Glutamatergic neuron (in vitro differentiated cells): ENCODE results near the gene TBC1D22A. TPM values are rescaled to one million over a fixed set of nuclear protein-coding genes. Genes with fewer than 3 reads are reported as not detected.

Experiments used
- DNase-seq: peaks from one replicate; pipeline ENCODE4 v3.0.0; 2022
- H3K27ac Mint-ChIP-seq: one replicate; pipeline ENCODE4 v1.8.0; 2020; ENCODE audit warnings: mild to moderate bottlenecking, mixed read lengths, inconsistent platforms; ENCODE audit not compliant: unreplicated experiment
- H3K27me3 Mint-ChIP-seq: one replicate; pipeline ENCODE4 v1.8.0; 2020; ENCODE audit warnings: mild to moderate bottlenecking, moderate library complexity, mixed read lengths, inconsistent platforms; ENCODE audit not compliant: unreplicated experiment
- H3K36me3 Mint-ChIP-seq: one replicate; pipeline ENCODE4 v1.8.0; 2020; ENCODE audit warnings: mild to moderate bottlenecking, mixed read lengths, inconsistent platforms; ENCODE audit not compliant: unreplicated experiment
- H3K4me1 Mint-ChIP-seq: one replicate; pipeline ENCODE4 v1.8.0; 2020; ENCODE audit warnings: mild to moderate bottlenecking, low read depth, mixed read lengths, inconsistent platforms; ENCODE audit not compliant: unreplicated experiment
- H3K4me3 Mint-ChIP-seq: one replicate; pipeline ENCODE4 v1.8.0; 2020; ENCODE audit warnings: mild to moderate bottlenecking, mixed read lengths, inconsistent platforms; ENCODE audit not compliant: unreplicated experiment
- H3K9me3 Mint-ChIP-seq: one replicate; pipeline ENCODE4 v1.8.0; 2020; ENCODE audit warnings: mild to moderate bottlenecking, moderate library complexity, mixed read lengths, inconsistent platforms; ENCODE audit not compliant: unreplicated experiment
- CTCF ChIP-seq: fragments of 200-600 bp; sonication (generic); IDR thresholded peaks from one replicate; pipeline ENCODE4 v1.5.0; 2021; ENCODE audit not compliant: partially characterized antibody, unreplicated experiment
- total RNA-seq: library from RNA; stranded (reverse); fragmentation: NEBNext Ultra II Directional; extraction: Animal tissue kit (Norgen Biotek cat#: 25700); gene quantifications from one replicate; pipeline ENCODE4 v1.2.1, GENCODE V29; 2021; ENCODE audit not compliant: unreplicated experiment

The TBC1D22A gene
- total RNA-seq, 1 donor from 2014 or later: 23.0 TPM

- Mint-ChIP-seq H3K27ac (no peak overlapping the region), H3K36me3 (peaks cover 12% of the 10 kb centered on the region), H3K27me3 (peaks cover 12% of the 10 kb centered on the region), H3K4me3 (peak overlapping the region; percentile 52), H3K4me1 (peaks cover 11% of the 10 kb centered on the region), H3K9me3 (peaks cover 7% of the 10 kb centered on the region)
- DNase-seq: no peak
- TF ChIP-seq CTCF: no peak
Measured at GRCh38 chr22:47100646-47101200, 338.3 kb downstream of the TBC1D22A start.

GRCh38 chr22:47101321-47101885 lies 339.0 kb downstream of the TBC1D22A start:
- TF ChIP-seq CTCF: no peak
- peak overlapping the region; percentile 52 for H3K4me3 Mint-ChIP-seq
- no peak for DNase-seq
- peaks cover 7% of the 10 kb centered on the region for H3K9me3 Mint-ChIP-seq
- H3K27ac Mint-ChIP-seq: no peak overlapping the region
- H3K36me3 Mint-ChIP-seq: peaks cover 8% of the 10 kb centered on the region
- peaks cover 12% of the 10 kb centered on the region for H3K27me3 Mint-ChIP-seq
- peaks cover 11% of the 10 kb centered on the region for H3K4me1 Mint-ChIP-seq

GRCh38 chr22:47102081-47102480 lies 339.6 kb downstream of the TBC1D22A start:
- Mint-ChIP-seq H3K4me3 (no peak overlapping the region), H3K4me1 (peaks cover 11% of the 10 kb centered on the region), H3K27ac (no peak overlapping the region), H3K9me3 (peaks cover 5% of the 10 kb centered on the region), H3K36me3 (peaks cover 8% of the 10 kb centered on the region), H3K27me3 (peaks cover 12% of the 10 kb centered on the region)
- TF ChIP-seq CTCF: no peak
- DNase-seq: no peak

- H3K9me3 Mint-ChIP-seq: peaks cover 5% of the 10 kb centered on the region
- no peak overlapping the region for H3K4me3 Mint-ChIP-seq
- H3K36me3 Mint-ChIP-seq: peaks cover 8% of the 10 kb centered on the region
- no peak overlapping the region for H3K27ac Mint-ChIP-seq
- peaks cover 12% of the 10 kb centered on the region for H3K27me3 Mint-ChIP-seq
- no peak for TF ChIP-seq CTCF
- H3K4me1 Mint-ChIP-seq: peaks cover 11% of the 10 kb centered on the region
- DNase-seq: no peak
Measured at GRCh38 chr22:47102648-47103047, 340.2 kb downstream of the TBC1D22A start.

GRCh38 chr22:47105085-47105484 lies 342.6 kb downstream of the TBC1D22A start:
- no peak overlapping the region for H3K4me3 Mint-ChIP-seq
- peaks cover 2% of the 10 kb centered on the region for H3K4me1 Mint-ChIP-seq
- peaks cover 8% of the 10 kb centered on the region for H3K36me3 Mint-ChIP-seq
- no peak overlapping the region for H3K27ac Mint-ChIP-seq
- DNase-seq: no peak
- H3K27me3 Mint-ChIP-seq: peaks cover 12% of the 10 kb centered on the region
- no peak for TF ChIP-seq CTCF
- peaks cover 11% of the 10 kb centered on the region for H3K9me3 Mint-ChIP-seq
